GM23338 (cell line): ENCODE results near the gene PCGF6. TPM values are rescaled to one million over a fixed set of nuclear protein-coding genes. Genes with fewer than 3 reads are reported as not detected.

ENCODE experiments used
- ATAC-seq: fragments of 200-7000 bp; cut with Tn5 transposase; 3 replicates; pipeline ENCODE4 v1.9.1; 2020
- DNase-seq: peaks from one replicate; pipeline ENCODE4 v3.0.0-alpha.2; 2015; ENCODE audit warnings: low spot score
- H2AFZ ChIP-seq: fragments of 200-600 bp; sonication (generic); 2 replicates; pipeline ENCODE4 v1.8.0; 2016; ENCODE audit warnings: antibody characterized with exemption, mild to moderate bottlenecking, moderate library complexity
- H3F3A ChIP-seq: fragments of 200-600 bp; sonication (generic); replicated peaks from 2 replicates; pipeline ENCODE4 v1.8.0; 2017; ENCODE audit warnings: antibody characterized with exemption, mixed run types, low read depth
- H3K27ac ChIP-seq: fragments of 200-600 bp; sonication (generic); 2 replicates; pipeline ENCODE4 v1.6.1; 2016; ENCODE audit warnings: low read depth
- H3K27me3 ChIP-seq: fragments of 200-600 bp; sonication (generic); 2 replicates; pipeline ENCODE4 v1.8.0; 2016; ENCODE audit warnings: mild to moderate bottlenecking, mixed run types, moderate library complexity; ENCODE audit not compliant: insufficient read depth
- H3K36me3 ChIP-seq: fragments of 200-600 bp; sonication (generic); 2 replicates; pipeline ENCODE4 v1.8.0; 2016; ENCODE audit warnings: mild to moderate bottlenecking; ENCODE audit not compliant: insufficient read depth
- H3K4me1 ChIP-seq: fragments of 200-600 bp; sonication (generic); 2 replicates; pipeline ENCODE4 v1.8.0; 2016; ENCODE audit warnings: mild to moderate bottlenecking, moderate library complexity; ENCODE audit not compliant: insufficient read depth
- H3K4me2 ChIP-seq: fragments of 200-600 bp; sonication (generic); 2 replicates; pipeline ENCODE4 v1.7.1; 2017; ENCODE audit warnings: mixed run types
- H3K4me3 ChIP-seq: fragments of 200-600 bp; sonication (generic); 2 replicates; pipeline ENCODE4 v1.6.1; 2016; ENCODE audit warnings: mixed run types
- H3K79me2 ChIP-seq: fragments of 200-600 bp; sonication (generic); replicated peaks from 2 replicates; pipeline ENCODE4 v1.8.0; 2017; ENCODE audit warnings: mild to moderate bottlenecking; ENCODE audit not compliant: insufficient read depth
- H3K9me2 ChIP-seq: fragments of 200-600 bp; sonication (generic); 2 replicates; pipeline ENCODE4 v1.8.0; 2017; ENCODE audit not compliant: insufficient read depth
- H4K20me1 ChIP-seq: fragments of 200-600 bp; sonication (generic); replicated peaks from 2 replicates; pipeline ENCODE4 v1.8.0; 2017; ENCODE audit warnings: mild to moderate bottlenecking; ENCODE audit not compliant: insufficient read depth
- H3K27ac Mint-ChIP-seq: 2 replicates; pipeline ENCODE4 v1.8.0; 2020; ENCODE audit warnings: inconsistent platforms, mild to moderate bottlenecking, moderate library complexity, mixed read lengths
- H3K27me3 Mint-ChIP-seq: 3 replicates; pipeline ENCODE4 v1.8.0; 2022; ENCODE audit warnings: low read depth, mild to moderate bottlenecking, moderate library complexity, mixed read lengths, inconsistent platforms; ENCODE audit not compliant: insufficient read depth, poor library complexity
- H3K36me3 Mint-ChIP-seq: 3 replicates; pipeline ENCODE4 v1.8.0; 2021; ENCODE audit warnings: low read depth, mild to moderate bottlenecking, inconsistent platforms, moderate library complexity, mixed read lengths
- H3K4me1 Mint-ChIP-seq: 3 replicates; pipeline ENCODE4 v1.8.0; 2020; ENCODE audit warnings: mild to moderate bottlenecking, inconsistent platforms, mixed read lengths
- H3K4me3 Mint-ChIP-seq: 3 replicates; pipeline ENCODE4 v1.8.0; 2021; ENCODE audit warnings: moderate library complexity, mild to moderate bottlenecking, inconsistent platforms, mixed read lengths
- H3K9me3 Mint-ChIP-seq: 3 replicates; pipeline ENCODE4 v1.8.0; 2020; ENCODE audit warnings: moderate library complexity, mild to moderate bottlenecking, inconsistent platforms, mixed read lengths
- CREB1 ChIP-seq: fragments of 250-450 bp; sonication (Bioruptor Pico); IDR thresholded peaks from 2 replicates; pipeline ENCODE4 v1.5.0; 2020; ENCODE audit warnings: low read depth, mild to moderate bottlenecking, moderate library complexity
- EZH2phosphoT487 ChIP-seq: fragments of 200-600 bp; sonication (generic); IDR thresholded peaks from one replicate; pipeline ENCODE4 v1.8.1; 2018; ENCODE audit warnings: antibody characterized with exemption; ENCODE audit not compliant: unreplicated experiment
- REST ChIP-seq: IDR thresholded peaks from one replicate; pipeline ENCODE4 v1.6.1; 2018; ENCODE audit warnings: antibody characterized with exemption; ENCODE audit not compliant: unreplicated experiment
- STAT1 ChIP-seq: IDR thresholded peaks from one replicate; pipeline ENCODE4 v1.6.1; 2016; ENCODE audit warnings: antibody characterized with exemption; ENCODE audit not compliant: unreplicated experiment
- ZNF114 ChIP-seq: fragments of 250-450 bp; sonication (Bioruptor Pico); IDR thresholded peaks from 2 replicates; pipeline ENCODE4 v1.5.0; 2020; ENCODE audit warnings: mild to moderate bottlenecking, moderate library complexity
- ZNF331 ChIP-seq: fragments of 250-450 bp; sonication (Bioruptor Pico); IDR thresholded peaks from 2 replicates; pipeline ENCODE4 v1.5.0; 2020; ENCODE audit warnings: low read depth, mild to moderate bottlenecking, moderate library complexity
- ZNF462 ChIP-seq: fragments of 250-450 bp; sonication (Bioruptor Pico); IDR thresholded peaks from 2 replicates; pipeline ENCODE4 v1.5.0; 2020; ENCODE audit warnings: mild to moderate bottlenecking, moderate library complexity
- polyA plus RNA-seq: library from polyadenylated mRNA; unstranded; fragments of >200 nt; fragmentation: Nextera tagmentation; extraction: Ambion mirVana; gene quantifications from 2 replicates; pipeline ENCODE4 v1.2.1, GENCODE V29; 2016
- total RNA-seq: library from RNA; depleted of rRNA; stranded (reverse); fragments of >200 nt; shearing (Covaris generic); gene quantifications from 2 replicates; pipeline ENCODE4 v1.2.3, GENCODE V29; 2014

PCGF6 gene
- total and polyA plus RNA-seq, 2 experiments from 2014 or later: 14.0 to 22.3 TPM

- Histone ChIP-seq H3K27me3 (no peaks in the 10 kb centered on the region), H4K20me1 (peaks cover 15% of the 10 kb centered on the region; the same call in 1 of the 2 replicates), H3K27ac (no peak overlapping the region), H3K36me3 (peaks cover 28% of the 10 kb centered on the region), H3K4me3 (peak overlapping the region; percentile 80), H3K9me2 (no peaks in the 10 kb centered on the region), H3K4me2 (peak overlapping the region; percentile 90), H3F3A (no peaks in the 10 kb centered on the region), H3K4me1 (peaks cover 9% of the 10 kb centered on the region), H2AFZ (peak overlapping the region; percentile 44; the same call in 1 of the 2 replicates), H3K79me2 (peaks cover 56% of the 10 kb centered on the region)
- Mint-ChIP-seq H3K4me3 (peak overlapping the region; percentile 98), H3K27me3 (peaks cover 4% of the 10 kb centered on the region), H3K36me3 (peaks cover 70% of the 10 kb centered on the region), H3K27ac (peak overlapping the region; percentile 86), H3K9me3 (no peaks in the 10 kb centered on the region; the same call in 1 of the 3 replicates), H3K4me1 (peaks cover 20% of the 10 kb centered on the region)
- DNase-seq (no peak), ATAC-seq (no peak)
- TF ChIP-seq ZNF462 (CRISPR knock-in tag) (no peak), CREB1 (CRISPR knock-in tag) (no peak), ZNF114 (CRISPR knock-in tag) (no peak), EZH2phosphoT487 (no peak), STAT1 (no peak), REST (no peak), ZNF331 (CRISPR knock-in tag) (no peak)
Observed at GRCh38 chr10:103396789-103397087, 45.8 kb upstream of the PCGF6 start.
